NCI-H524 (cell line): ENCODE results near the gene NSUN7.
"Not testable (repeated sequence)": the region's sequence is repeated elsewhere in the genome, so short reads cannot be mapped to it uniquely, and the experiment has no call there.

ENCODE experiments used
- DNase-seq, 2 experiments: peaks; one replicate each; lab custom pipeline; 2025; lab: John Stamatoyannopoulos, UW

NSUN7 gene, protein sequence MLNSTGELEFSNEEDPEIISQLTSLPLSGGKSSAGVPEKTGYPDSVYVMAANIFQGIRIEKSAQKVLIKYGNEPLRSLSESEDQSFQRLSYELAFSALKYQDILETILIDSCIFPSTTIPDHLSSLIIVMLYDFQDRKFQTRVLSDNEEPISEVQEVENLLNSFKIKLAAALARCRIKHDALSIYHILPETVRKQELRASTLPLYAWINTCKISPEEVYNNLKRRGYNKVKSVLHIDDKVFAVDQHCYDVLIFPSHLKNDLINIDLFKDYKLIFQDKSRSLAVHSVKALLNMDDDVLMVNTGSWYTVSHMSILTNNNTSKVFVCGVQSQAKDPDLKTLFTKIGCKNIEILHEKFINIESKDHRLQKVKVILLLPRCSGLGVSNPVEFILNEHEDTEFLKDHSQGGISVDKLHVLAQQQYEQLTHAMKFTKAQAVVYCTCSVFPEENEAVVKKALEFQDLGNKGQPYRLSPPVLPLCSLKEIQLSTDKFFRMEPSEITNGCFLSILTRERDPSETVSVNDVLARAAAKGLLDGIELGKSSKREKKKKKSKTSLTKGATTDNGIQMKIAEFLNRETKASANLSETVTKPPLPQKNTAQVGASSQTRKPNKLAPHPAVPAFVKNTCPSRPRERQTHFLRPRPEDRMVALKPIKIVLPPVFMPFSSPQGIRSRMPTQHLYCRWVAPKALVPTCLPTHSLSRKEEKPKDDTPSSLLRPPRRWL

DNA sequence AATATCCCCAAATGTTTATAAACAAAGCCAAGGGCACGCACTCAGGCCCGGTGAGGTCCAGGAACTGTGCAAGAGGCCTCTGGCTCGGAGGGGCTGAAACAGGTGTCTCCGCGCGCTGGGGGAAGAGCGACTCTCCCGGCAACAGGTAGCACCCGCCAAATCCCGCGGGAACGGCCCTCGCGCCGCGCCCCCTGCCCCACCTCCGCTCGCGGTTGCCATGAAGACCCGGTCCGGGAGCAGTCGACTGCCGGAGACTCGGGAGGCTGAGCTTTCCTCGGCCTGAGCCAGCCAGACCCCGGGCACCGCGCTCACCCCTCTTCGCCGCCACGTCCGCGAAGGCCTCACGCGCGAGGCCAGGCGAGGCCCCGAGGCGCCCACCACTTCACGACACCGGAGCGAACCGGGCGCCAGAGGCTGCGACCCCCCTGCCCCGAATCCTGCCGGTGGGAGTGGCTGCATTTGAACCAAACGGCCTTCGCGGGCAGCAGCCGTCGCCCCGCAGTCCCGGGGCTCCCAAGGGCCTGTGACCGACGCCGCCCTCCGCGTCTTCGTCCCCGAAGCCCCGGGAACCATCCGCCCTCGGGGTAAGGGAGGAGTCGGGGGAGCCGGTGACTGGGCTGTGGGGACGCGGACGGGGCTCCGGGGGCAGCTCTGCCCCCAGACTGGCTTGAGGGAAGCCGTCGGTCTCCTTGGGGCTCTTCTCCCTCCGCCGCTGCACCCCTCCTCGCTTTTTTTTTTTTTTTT, at the start of gene NSUN7:
Gene NSUN7 (plus strand): TSS at position 239 of the 744 bp plus-strand sequence. CDS start 739 bp downstream, outside the sequence.
- peak; percentile 72 to 86 for DNase-seq

DNA sequence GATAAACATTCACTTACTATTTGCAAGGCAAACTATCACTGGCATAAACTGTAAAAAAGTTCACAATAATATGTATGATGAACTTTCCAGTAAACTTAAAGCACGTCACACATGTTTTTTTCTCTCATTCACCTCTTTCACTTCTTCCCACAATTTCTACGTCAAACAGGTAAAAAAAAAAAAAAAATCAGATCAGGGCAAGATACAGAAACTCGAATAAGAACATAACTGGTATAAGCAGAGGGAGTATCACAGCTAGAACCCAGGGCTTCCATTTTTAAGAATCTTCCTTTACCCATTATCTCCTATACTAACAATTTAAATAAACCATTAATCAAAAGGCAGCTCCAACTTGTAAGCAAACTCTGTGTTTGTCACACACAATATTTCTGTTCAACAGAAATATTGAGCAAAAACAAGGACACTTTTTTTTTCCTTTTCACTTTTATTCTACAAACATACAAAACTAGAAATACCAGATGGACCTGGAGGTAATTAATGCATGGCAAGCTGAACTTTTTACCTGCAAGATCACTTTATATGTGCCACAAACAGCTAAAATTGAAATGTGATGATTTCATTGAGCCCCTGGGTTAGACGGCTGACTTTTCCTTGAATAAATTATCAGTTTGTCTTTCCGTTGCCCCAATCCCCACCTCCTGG, 47.5 kb upstream of the NSUN7 start:
- no peak for DNase-seq

- DNase-seq: no peak
These were observed 47.0 kb upstream of the NSUN7 start for GRCh38 chr4:40702800-40703151.

DNA sequence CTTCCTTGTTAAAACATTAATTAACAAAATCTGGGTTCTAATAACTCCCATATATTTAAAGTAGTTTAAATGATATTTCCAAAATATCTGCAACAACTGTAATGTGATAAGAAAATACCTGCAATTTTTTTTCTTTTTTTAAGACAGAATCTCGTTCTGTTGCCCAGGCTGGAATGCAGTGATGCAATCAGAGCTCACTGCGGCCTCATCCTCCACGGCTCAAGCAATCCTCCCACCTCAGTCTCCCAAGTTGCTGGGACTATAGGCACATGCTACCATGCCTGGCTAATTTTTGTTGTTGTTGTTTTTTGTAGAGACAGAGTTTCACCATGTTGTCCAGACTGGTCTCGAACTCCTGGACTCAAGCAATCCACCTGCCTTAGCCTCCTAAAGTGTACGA, 45.7 kb upstream of the NSUN7 start:
- DNase-seq: no peak

DNA sequence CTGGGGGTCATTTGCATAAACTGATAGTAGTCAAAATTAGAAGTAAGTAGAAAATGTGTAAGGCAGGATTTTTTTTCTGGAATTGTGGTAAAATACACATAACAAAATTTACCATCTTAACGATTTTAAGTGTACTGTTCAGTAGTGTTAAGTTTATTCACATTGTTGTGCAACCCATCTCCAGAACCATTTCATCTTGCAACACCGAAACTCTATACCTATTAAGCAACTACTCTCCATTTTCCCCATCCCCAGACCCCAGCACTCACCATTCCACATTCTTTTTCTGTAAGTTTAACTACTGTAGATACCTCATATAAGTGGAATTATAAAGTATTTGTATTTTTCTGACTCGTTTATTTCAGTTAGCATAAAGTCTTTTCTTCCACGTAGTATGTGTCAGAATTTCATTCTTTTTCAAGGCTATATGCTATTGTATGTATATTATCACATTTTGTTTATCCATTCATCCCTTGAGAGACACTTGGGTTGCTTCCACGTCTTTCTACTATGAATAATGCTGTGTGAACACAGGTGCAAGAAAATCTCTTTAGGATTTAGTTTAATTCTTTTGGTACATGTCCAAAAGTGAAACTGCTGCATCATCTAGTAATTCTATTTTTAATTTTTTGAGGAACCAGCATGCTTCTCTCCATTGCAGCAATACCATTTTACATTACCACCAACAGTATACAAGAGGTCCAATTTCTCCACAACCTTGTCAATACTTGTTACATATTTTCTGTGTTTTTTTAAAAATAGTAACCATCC, 39.1 kb upstream of the NSUN7 start:
- no peak for DNase-seq

- not testable (repeated sequence) for DNase-seq
These were observed 36.8 kb upstream of the NSUN7 start for GRCh38 chr4:40713001-40713400.

DNA sequence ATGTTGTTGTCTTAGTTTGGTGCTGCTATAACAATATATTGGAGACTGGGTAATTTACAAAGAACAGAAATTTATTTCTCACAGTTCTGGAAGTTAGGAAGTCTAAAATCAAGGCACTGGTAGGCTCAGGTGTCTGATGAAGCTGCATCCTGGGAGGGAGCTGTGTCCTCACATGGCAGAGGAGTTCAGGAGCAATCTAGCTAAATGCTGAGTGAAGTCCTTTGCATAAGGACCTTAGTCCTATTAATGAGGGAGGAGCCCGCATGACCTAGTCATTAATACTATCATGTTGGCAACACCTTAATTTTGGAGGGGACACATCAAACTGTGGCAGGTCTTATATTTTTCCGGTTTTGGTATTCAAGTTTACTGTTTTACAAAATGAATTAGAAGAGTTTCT, 36.0 kb upstream of the NSUN7 start:
- no peak for DNase-seq

- peak in 1 of 2 experiments; percentile 29 for DNase-seq
These were observed 31.2 kb upstream of the NSUN7 start for GRCh38 chr4:40718586-40718985.

GRCh38 chr4:40719008-40719623, 30.6 kb upstream of the NSUN7 start:
- peak; percentile 24 to 74 for DNase-seq

- DNase-seq: no peak
These were observed 29.4 kb upstream of the NSUN7 start for GRCh38 chr4:40720351-40720750.

DNA sequence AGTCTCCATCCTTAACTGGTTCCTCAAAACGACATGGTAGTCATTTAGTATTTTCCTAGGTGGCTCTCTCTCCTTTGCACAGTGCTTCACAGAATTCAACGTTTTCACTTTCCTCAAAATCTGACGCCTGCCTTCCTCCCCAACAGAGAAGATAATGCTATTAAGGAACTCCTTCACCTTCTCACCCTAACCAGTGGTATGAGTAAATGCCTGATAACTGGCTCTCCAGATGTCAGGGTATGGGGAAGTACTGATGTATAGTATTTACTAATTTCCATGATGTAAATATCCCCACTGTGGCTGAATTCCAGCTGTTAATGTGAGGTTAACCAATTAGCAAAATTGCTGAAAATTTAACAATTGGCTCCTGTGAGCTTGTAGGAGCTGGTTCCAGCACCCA, 28.8 kb upstream of the NSUN7 start:
- no peak for DNase-seq

DNA sequence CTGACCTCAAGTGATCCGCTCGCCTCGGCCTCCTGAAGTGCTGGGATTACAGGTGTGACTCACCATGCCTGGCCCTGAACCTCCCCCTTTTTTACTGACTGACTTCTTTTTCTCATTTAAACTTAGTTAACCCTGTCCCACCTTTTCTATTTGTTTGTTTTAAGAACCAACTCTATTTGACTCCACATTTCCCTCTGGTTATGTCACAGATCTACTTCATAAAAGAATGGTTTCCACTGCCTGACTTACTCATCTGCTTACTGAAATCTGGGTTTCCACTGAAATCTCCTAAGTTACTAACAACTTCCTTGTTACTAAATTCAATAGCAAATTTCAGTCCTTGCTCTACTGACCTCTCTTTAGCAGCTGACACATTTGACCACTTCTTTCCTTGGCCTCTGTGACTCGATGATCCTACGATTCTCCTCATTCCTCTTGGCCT, 28.0 kb upstream of the NSUN7 start:
- no peak for DNase-seq

GRCh38 chr4:40722576-40723161, 27.1 kb upstream of the NSUN7 start:
- no peak for DNase-seq

DNA sequence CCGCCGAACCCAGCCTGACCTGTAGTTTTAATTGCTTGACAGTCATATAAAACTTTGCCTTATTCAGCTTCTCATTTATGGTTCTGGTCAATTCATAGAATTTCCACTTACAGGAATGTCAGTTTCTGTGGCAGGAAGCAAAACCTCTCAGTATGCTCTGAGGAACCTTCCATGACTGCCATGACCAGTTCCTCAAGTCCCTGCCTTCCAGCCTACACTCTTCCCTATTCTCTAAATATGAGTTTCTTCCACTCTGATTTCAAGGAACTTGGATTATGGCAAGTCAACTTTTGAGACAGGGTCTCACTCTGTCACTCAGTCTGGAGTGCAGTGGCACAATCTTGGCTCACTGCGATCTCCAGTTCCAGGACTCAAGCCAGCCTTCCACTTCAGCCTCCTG, 26.0 kb upstream of the NSUN7 start:
- no peak for DNase-seq

DNA sequence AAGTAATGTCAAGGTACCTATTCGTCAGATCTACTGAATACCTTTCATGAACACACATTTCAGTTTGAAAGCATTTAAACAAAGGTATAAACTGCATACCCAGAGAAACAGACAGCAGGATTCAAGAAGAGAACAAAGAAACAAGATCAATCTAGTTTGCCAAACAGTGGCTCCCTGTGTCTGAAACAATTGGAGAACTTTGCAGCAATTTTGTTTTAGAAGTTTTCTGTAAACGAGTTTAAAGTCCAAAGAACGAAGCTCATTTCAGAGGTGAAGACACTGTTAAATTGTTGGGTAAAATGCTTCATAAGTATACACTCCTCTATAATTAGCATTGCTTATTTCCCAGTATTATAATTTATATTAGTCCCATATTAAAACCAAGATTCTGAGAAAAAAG, 21.4 kb upstream of the NSUN7 start:
- DNase-seq: no peak

DNA sequence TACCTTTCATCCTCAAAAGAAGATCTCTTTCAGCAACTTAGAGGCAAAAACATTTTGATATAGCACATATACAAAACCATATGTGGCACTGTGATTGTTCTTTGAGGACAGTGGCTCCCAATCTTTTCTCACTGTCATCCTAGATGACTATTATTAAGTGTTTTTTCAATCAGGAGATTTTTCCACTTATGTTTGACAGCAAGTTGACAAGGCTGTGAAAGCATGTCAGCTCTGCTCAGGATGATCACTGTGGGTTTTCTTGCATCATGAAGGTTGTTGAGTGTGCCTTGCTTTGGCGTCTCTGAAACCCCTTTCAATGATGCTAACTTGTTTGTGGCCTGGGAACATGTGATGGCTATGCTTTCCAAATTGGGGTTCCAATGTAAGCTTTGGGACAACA, 20.2 kb upstream of the NSUN7 start:
- no peak for DNase-seq

- no peak for DNase-seq
These were observed 19.6 kb upstream of the NSUN7 start for GRCh38 chr4:40730091-40730679.

DNA sequence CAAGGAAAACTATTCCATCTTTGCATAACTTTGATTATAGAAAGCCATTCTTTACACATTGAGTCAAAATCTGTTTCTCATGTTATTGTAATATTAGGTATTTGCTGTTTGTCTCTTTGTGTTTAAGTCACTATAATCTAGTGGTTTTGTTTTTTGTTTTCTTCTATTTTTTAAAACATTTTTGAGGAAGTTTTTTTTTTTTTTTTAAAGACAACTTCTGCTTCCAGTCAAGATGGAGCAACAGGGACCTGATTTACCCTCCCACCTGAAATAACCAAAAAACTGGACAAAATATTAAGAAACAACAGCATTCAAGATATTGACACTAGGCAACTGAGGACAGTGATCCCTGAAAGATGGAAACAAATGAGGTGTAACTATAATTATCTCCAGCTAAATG, 18.4 kb upstream of the NSUN7 start:
- DNase-seq: no peak

DNA sequence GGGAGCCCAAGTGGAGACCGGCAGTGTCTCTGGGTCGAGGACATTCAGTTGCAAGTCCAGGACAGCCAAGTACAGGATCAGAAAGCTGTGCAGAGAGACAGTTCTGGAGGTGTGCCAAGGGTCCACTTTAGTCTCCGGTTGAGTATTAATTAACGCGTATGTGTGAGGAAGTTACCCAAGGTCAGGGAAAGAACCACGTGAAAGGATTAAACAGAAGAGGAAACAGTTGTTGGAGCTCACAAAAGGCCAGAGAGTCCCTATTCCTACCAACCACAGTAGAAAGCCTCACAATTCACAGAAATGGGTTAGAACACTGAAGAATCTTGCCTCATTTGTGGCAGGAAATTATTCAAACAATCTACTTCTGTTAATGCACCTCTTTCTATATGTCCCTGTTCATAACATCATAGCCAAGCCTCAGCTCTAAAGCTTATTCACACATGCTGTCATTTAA, 17.9 kb upstream of the NSUN7 start:
- peak; percentile 96 to 98 for DNase-seq

- no peak for DNase-seq
These were observed 16.0 kb upstream of the NSUN7 start for GRCh38 chr4:40733752-40734151.
